ENCODE data around the gene PPM1N.

The PPM1N gene

GRCh38 chr19:45472563-45473366, 25.5 kb upstream of the PPM1N start:
- no peak overlapping the region for H3K4me3 ChIP-seq (ENCODE audit: low read length)
- no peak overlapping the region for H3K9ac ChIP-seq (ENCODE audit: low read length)
- no peak overlapping the region for H3K27ac ChIP-seq (ENCODE audit: low read depth, low read length)
- H3K36me3 ChIP-seq (ENCODE audit: control insufficient read depth, insufficient read depth, low read length): peaks cover 2% of the 10 kb centered on the region
- peaks cover 8% of the 10 kb centered on the region for H3K4me1 ChIP-seq (ENCODE audit: control insufficient read depth, insufficient read depth, low read length)
- H3K27me3 ChIP-seq (ENCODE audit: control insufficient read depth, insufficient read depth, low read length): no peaks in the 10 kb centered on the region

GRCh38 chr19:45473367-45473681, 24.9 kb upstream of the PPM1N start:
- H3K36me3 ChIP-seq (ENCODE audit: control insufficient read depth, insufficient read depth, low read length): peaks cover 2% of the 10 kb centered on the region
- peaks cover 8% of the 10 kb centered on the region for H3K4me1 ChIP-seq (ENCODE audit: control insufficient read depth, insufficient read depth, low read length)
- H3K27ac ChIP-seq (ENCODE audit: low read depth, low read length): no peak overlapping the region
- no peak overlapping the region for H3K4me3 ChIP-seq (ENCODE audit: low read length)
- H3K27me3 ChIP-seq (ENCODE audit: control insufficient read depth, insufficient read depth, low read length): no peaks in the 10 kb centered on the region
- no peak overlapping the region for H3K9ac ChIP-seq (ENCODE audit: low read length)

- H3K4me1 ChIP-seq (ENCODE audit: control insufficient read depth, insufficient read depth, low read length): peaks cover 8% of the 10 kb centered on the region
- H3K27me3 ChIP-seq (ENCODE audit: control insufficient read depth, insufficient read depth, low read length): no peaks in the 10 kb centered on the region
- no peak overlapping the region for H3K4me3 ChIP-seq (ENCODE audit: low read length)
- H3K27ac ChIP-seq (ENCODE audit: low read depth, low read length): no peak overlapping the region
- peaks cover 2% of the 10 kb centered on the region for H3K36me3 ChIP-seq (ENCODE audit: control insufficient read depth, insufficient read depth, low read length)
- no peak overlapping the region for H3K9ac ChIP-seq (ENCODE audit: low read length)
Observed at GRCh38 chr19:45473682-45474605, 24.3 kb upstream of the PPM1N start.

GRCh38 chr19:45474606-45475521, 23.4 kb upstream of the PPM1N start:
- Histone ChIP-seq H3K27me3 (ENCODE audit: control insufficient read depth, insufficient read depth, low read length) (no peaks in the 10 kb centered on the region), H3K27ac (ENCODE audit: low read depth, low read length) (no peak overlapping the region), H3K4me1 (ENCODE audit: control insufficient read depth, insufficient read depth, low read length) (peaks cover 6% of the 10 kb centered on the region), H3K4me3 (ENCODE audit: low read length) (no peak overlapping the region), H3K9ac (ENCODE audit: low read length) (no peak overlapping the region), H3K36me3 (ENCODE audit: control insufficient read depth, insufficient read depth, low read length) (peaks cover 2% of the 10 kb centered on the region)

- Histone ChIP-seq H3K36me3 (ENCODE audit: control insufficient read depth, insufficient read depth, low read length) (peaks cover 2% of the 10 kb centered on the region), H3K9ac (ENCODE audit: low read length) (no peak overlapping the region), H3K4me3 (ENCODE audit: low read length) (no peak overlapping the region), H3K27me3 (ENCODE audit: control insufficient read depth, insufficient read depth, low read length) (no peaks in the 10 kb centered on the region), H3K27ac (ENCODE audit: low read depth, low read length) (no peak overlapping the region), H3K4me1 (ENCODE audit: control insufficient read depth, insufficient read depth, low read length) (no peaks in the 10 kb centered on the region)
Observed at GRCh38 chr19:45475537-45476291, 22.5 kb upstream of the PPM1N start.

- H3K4me3 ChIP-seq (ENCODE audit: low read length): no peak overlapping the region
- H3K36me3 ChIP-seq (ENCODE audit: control insufficient read depth, insufficient read depth, low read length): no peaks in the 10 kb centered on the region
- H3K27me3 ChIP-seq (ENCODE audit: control insufficient read depth, insufficient read depth, low read length): no peaks in the 10 kb centered on the region
- no peaks in the 10 kb centered on the region for H3K4me1 ChIP-seq (ENCODE audit: control insufficient read depth, insufficient read depth, low read length)
- H3K9ac ChIP-seq (ENCODE audit: low read length): no peak overlapping the region
- no peak overlapping the region for H3K27ac ChIP-seq (ENCODE audit: low read depth, low read length)
Observed at GRCh38 chr19:45476304-45476703, 21.9 kb upstream of the PPM1N start.

GRCh38 chr19:45477186-45477585, 21.1 kb upstream of the PPM1N start:
- Histone ChIP-seq H3K9ac (ENCODE audit: low read length) (no peak overlapping the region), H3K4me3 (ENCODE audit: low read length) (no peak overlapping the region), H3K36me3 (ENCODE audit: control insufficient read depth, insufficient read depth, low read length) (no peaks in the 10 kb centered on the region), H3K27me3 (ENCODE audit: control insufficient read depth, insufficient read depth, low read length) (no peaks in the 10 kb centered on the region), H3K27ac (ENCODE audit: low read depth, low read length) (no peak overlapping the region), H3K4me1 (ENCODE audit: control insufficient read depth, insufficient read depth, low read length) (no peaks in the 10 kb centered on the region)

- H3K27ac ChIP-seq (ENCODE audit: low read depth, low read length): peak overlapping the region; percentile 97
- no peaks in the 10 kb centered on the region for H3K4me1 ChIP-seq (ENCODE audit: control insufficient read depth, insufficient read depth, low read length)
- no peaks in the 10 kb centered on the region for H3K27me3 ChIP-seq (ENCODE audit: control insufficient read depth, insufficient read depth, low read length)
- H3K9ac ChIP-seq (ENCODE audit: low read length): no peak overlapping the region
- peak overlapping the region; percentile 70 for H3K4me3 ChIP-seq (ENCODE audit: low read length)
- no peaks in the 10 kb centered on the region for H3K36me3 ChIP-seq (ENCODE audit: control insufficient read depth, insufficient read depth, low read length)
Observed at GRCh38 chr19:45477713-45478453, 20.4 kb upstream of the PPM1N start.

- H3K36me3 ChIP-seq (ENCODE audit: control insufficient read depth, insufficient read depth, low read length): no peaks in the 10 kb centered on the region
- H3K9ac ChIP-seq (ENCODE audit: low read length): peak overlapping the region; percentile 63
- peak overlapping the region; percentile 97 for H3K27ac ChIP-seq (ENCODE audit: low read depth, low read length)
- no peaks in the 10 kb centered on the region for H3K4me1 ChIP-seq (ENCODE audit: control insufficient read depth, insufficient read depth, low read length)
- H3K27me3 ChIP-seq (ENCODE audit: control insufficient read depth, insufficient read depth, low read length): no peaks in the 10 kb centered on the region
- peak overlapping the region; percentile 70 for H3K4me3 ChIP-seq (ENCODE audit: low read length)
Observed at GRCh38 chr19:45478454-45479238, 19.6 kb upstream of the PPM1N start.

- no peak overlapping the region for H3K27ac ChIP-seq (ENCODE audit: low read depth, low read length)
- no peaks in the 10 kb centered on the region for H3K36me3 ChIP-seq (ENCODE audit: control insufficient read depth, insufficient read depth, low read length)
- H3K4me3 ChIP-seq (ENCODE audit: low read length): no peak overlapping the region
- no peak overlapping the region for H3K9ac ChIP-seq (ENCODE audit: low read length)
- H3K27me3 ChIP-seq (ENCODE audit: control insufficient read depth, insufficient read depth, low read length): no peaks in the 10 kb centered on the region
- no peaks in the 10 kb centered on the region for H3K4me1 ChIP-seq (ENCODE audit: control insufficient read depth, insufficient read depth, low read length)
Observed at GRCh38 chr19:45483033-45483432, 15.2 kb upstream of the PPM1N start.
